CD4-positive, CD25-positive, alpha-beta regulatory T cell (primary cell): Measurements from ENCODE around the gene CLPTM1L. TPM values are rescaled to one million over a fixed set of nuclear protein-coding genes. Genes with fewer than 3 reads are reported as not detected.

Experiments
- ATAC-seq, 2 donors: fragments of 150-1000 bp; cut with Tn5 transposase; one replicate each; pipeline ENCODE4 v1.10.0; 2021; ENCODE audit warnings: low read depth in 2 of 2, moderate number of reproducible peaks in 2 of 2, moderate library complexity in 1 of 2
- DNase-seq, 3 donors: peaks; one replicate each; pipeline versions ENCODE4 v3.0.0 to v3.0.0-alpha.2; 2012 to 2022; ENCODE audit warnings: mixed read lengths in 1 of 3
- H3K27ac ChIP-seq: one replicate; pipeline ENCODE4 v1.7.0; 2013; ENCODE audit warnings: mild to moderate bottlenecking, low read length; ENCODE audit not compliant: insufficient read depth, poor library complexity, severe bottlenecking
- H3K27me3 ChIP-seq: one replicate; pipeline ENCODE4 v1.7.0; 2013; ENCODE audit warnings: low read length; ENCODE audit not compliant: control insufficient read depth, insufficient read depth
- H3K36me3 ChIP-seq: one replicate; pipeline ENCODE4 v1.7.0; 2013; ENCODE audit warnings: mild to moderate bottlenecking, low read length, moderate library complexity; ENCODE audit not compliant: control insufficient read depth, insufficient read depth
- H3K4me1 ChIP-seq: 2 replicates; pipeline ENCODE4 v1.7.0; 2013; ENCODE audit warnings: mild to moderate bottlenecking, low read length; ENCODE audit not compliant: insufficient read depth, control insufficient read depth, poor library complexity, severe bottlenecking
- H3K4me3 ChIP-seq: one replicate; pipeline ENCODE4 v1.7.0; 2013; ENCODE audit warnings: low read depth, mild to moderate bottlenecking, low read length, moderate library complexity
- H3K9me3 ChIP-seq, 2 experiments: 1 replicate in 1 of 2; 2 replicates in 1 of 2; pipeline ENCODE4 v1.7.0; 2013; ENCODE audit warnings: low read length in 2 of 2, mild to moderate bottlenecking in 1 of 2, moderate library complexity in 1 of 2; ENCODE audit not compliant: control insufficient read depth in 2 of 2
- H3K27ac Mint-ChIP-seq, 3 donors: one replicate each; pipeline ENCODE4 v1.8.0; 2020 to 2022; ENCODE audit warnings: mild to moderate bottlenecking in 3 of 3, mixed read lengths in 3 of 3, moderate library complexity in 2 of 3
- H3K27me3 Mint-ChIP-seq: one replicate; pipeline ENCODE4 v1.8.0; 2022; ENCODE audit warnings: mild to moderate bottlenecking, mixed read lengths
- H3K36me3 Mint-ChIP-seq: one replicate; pipeline ENCODE4 v1.8.0; 2020; ENCODE audit warnings: mixed read lengths
- H3K4me1 Mint-ChIP-seq, 4 donors: one replicate each; pipeline ENCODE4 v1.8.0; 2020 to 2022; ENCODE audit warnings: mixed read lengths in 4 of 4, mild to moderate bottlenecking in 1 of 4
- H3K4me3 Mint-ChIP-seq, 4 donors: one replicate each; pipeline ENCODE4 v1.8.0; 2020 to 2022; ENCODE audit warnings: mild to moderate bottlenecking in 4 of 4, mixed read lengths in 4 of 4, moderate library complexity in 3 of 4
- H3K9me3 Mint-ChIP-seq, 7 donors: one replicate each; pipeline ENCODE4 v1.8.0; 2020 to 2022; ENCODE audit warnings: mixed read lengths in 7 of 7, mild to moderate bottlenecking in 3 of 7, moderate library complexity in 2 of 7
- polyA plus RNA-seq, 4 donors: library from polyadenylated mRNA; unstranded; fragments of 300-500 nt; fragmentation: Illumina TruSeq; gene quantifications; one replicate each; pipeline ENCODE4 v1.2.3, GENCODE V29; 2021
- total RNA-seq: library from RNA; stranded (reverse); gene quantifications from one replicate; pipeline ENCODE4 v1.2.3, GENCODE V29; 2022

CLPTM1L gene
- total and polyA plus RNA-seq, 5 donors from 2014 or later, result 25.3 to 104 (median 58.8) TPM

DNA sequence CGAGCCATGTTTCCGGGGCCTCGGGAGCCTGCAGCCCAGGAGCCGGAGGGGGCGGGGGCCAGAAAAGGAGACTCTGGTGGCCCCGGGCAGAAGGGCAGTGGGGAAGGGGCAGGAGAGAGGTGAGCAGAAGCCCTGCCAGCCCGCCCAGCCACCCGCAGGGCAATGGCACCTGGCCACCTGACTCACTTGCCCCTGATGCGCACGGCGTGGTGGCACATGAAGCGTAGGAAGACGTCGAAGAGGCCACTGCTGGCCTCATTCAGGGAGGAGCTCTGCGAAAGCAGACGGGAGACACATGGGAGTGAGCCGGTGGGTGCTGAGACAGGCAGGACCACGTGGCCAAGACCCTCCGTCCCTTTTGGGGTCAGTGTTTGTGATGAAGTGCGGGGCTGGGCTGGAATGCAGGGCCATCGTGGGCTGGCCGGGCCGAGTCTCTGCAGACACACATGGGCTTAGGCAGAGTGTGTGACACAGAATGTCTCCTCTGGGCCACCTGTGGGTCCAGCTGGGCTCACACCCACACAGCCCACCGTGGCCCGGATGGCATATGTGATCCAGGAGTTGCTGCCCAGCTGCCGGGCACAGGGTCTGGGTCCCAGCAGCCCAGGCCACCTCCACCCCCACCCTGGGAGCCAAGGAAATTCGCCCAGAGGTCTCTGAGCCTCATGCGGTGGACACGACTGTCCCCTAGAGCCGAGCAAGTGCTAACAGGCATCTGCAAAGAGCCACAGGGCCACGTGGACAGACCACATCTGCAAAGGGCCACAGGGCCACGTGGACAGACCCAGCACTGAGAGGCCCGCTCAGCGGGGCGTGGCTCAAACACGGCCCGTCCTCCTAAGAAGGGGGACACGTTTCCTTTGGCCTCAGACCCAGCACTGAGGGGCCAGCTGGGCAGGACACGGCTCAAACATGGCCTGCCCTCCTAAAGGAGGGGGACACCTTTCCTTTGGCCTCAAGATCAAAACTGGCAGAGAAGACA lies 73.7 kb downstream of the CLPTM1L start:
- ATAC-seq, result no peak

GRCh38 chr5:1270426-1270825 lies 74.5 kb downstream of the CLPTM1L start:
- no peak overlapping the region for H3K4me3 ChIP-seq
- H3K4me3 Mint-ChIP-seq, result no peak overlapping the region
- H3K27ac Mint-ChIP-seq, result no peak overlapping the region
- H3K4me1 Mint-ChIP-seq, result peaks cover 0 to 11% (median 6%) of the 10 kb centered on the region in 4 donors
- H3K36me3 ChIP-seq, result no peaks in the 10 kb centered on the region
- no peaks in the 10 kb centered on the region for H3K27me3 ChIP-seq
- H3K36me3 Mint-ChIP-seq, result no peaks in the 10 kb centered on the region
- no peak overlapping the region for H3K27ac ChIP-seq
- no peaks in the 10 kb centered on the region for H3K27me3 Mint-ChIP-seq
- peaks cover 6% of the 10 kb centered on the region for H3K4me1 ChIP-seq
- DNase-seq (no peak), ATAC-seq (no peak)
- H3K9me3 ChIP-seq, result no peaks in the 10 kb centered on the region
- no peaks in the 10 kb centered on the region for H3K9me3 Mint-ChIP-seq

More for the DNA sequence above, 73.7 kb downstream of the CLPTM1L start:
- DNase-seq, result no peak
- no peaks in the 10 kb centered on the region for H3K9me3 Mint-ChIP-seq
- H3K36me3 ChIP-seq, result no peaks in the 10 kb centered on the region
- peaks cover 0 to 11% (median 6%) of the 10 kb centered on the region in 4 donors for H3K4me1 Mint-ChIP-seq
- no peaks in the 10 kb centered on the region for H3K9me3 ChIP-seq
- H3K27ac Mint-ChIP-seq, result no peak overlapping the region
- H3K27me3 ChIP-seq, result no peaks in the 10 kb centered on the region
- H3K4me3 ChIP-seq, result no peak overlapping the region
- no peaks in the 10 kb centered on the region for H3K27me3 Mint-ChIP-seq
- no peaks in the 10 kb centered on the region for H3K36me3 Mint-ChIP-seq
- no peak overlapping the region for H3K4me3 Mint-ChIP-seq
- H3K27ac ChIP-seq, result no peak overlapping the region
- peaks cover 6% of the 10 kb centered on the region for H3K4me1 ChIP-seq

DNA sequence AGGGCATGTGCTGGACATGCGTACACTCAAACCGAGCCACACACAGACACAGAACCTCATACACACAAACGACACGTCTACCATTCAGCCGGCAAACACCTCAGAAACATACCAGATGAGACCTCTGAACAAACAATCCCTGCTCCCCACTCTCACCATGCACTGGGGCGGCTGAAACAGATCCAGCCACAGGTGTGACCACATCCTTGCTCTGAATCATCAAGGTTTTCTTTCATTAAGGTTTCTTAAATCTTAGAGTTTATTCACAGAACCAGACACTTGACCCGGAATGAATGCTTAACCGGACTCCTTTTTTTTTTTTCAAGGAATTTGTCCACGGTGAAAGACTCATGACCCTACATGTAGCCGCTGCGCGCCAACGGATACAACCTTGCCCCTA lies 76.2 kb downstream of the CLPTM1L start:
- Histone ChIP-seq H3K27ac (no peak overlapping the region), H3K4me1 (peaks cover 6% of the 10 kb centered on the region), H3K36me3 (no peaks in the 10 kb centered on the region), H3K27me3 (no peaks in the 10 kb centered on the region), H3K4me3 (no peak overlapping the region), H3K9me3 (no peaks in the 10 kb centered on the region)
- ATAC-seq (peak; percentile 73 to 74), DNase-seq (peak in 2 of 3 donors; percentile 21 to 59)
- no peak overlapping the region for H3K27ac Mint-ChIP-seq
- no peaks in the 10 kb centered on the region for H3K36me3 Mint-ChIP-seq
- no peak overlapping the region for H3K4me3 Mint-ChIP-seq
- peaks cover 0 to 11% (median 6%) of the 10 kb centered on the region in 4 donors for H3K4me1 Mint-ChIP-seq
- H3K9me3 Mint-ChIP-seq, result no peaks in the 10 kb centered on the region
- H3K27me3 Mint-ChIP-seq, result no peaks in the 10 kb centered on the region

- H3K9me3 Mint-ChIP-seq, result no peaks in the 10 kb centered on the region
- no peak overlapping the region for H3K27ac ChIP-seq
- H3K27me3 ChIP-seq, result no peaks in the 10 kb centered on the region
- DNase-seq, result no peak
- peaks cover 6% of the 10 kb centered on the region for H3K4me1 ChIP-seq
- H3K27ac Mint-ChIP-seq, result no peak overlapping the region
- H3K4me3 Mint-ChIP-seq, result no peak overlapping the region
- no peak for ATAC-seq
- H3K9me3 ChIP-seq, result no peaks in the 10 kb centered on the region
- H3K36me3 Mint-ChIP-seq, result no peaks in the 10 kb centered on the region
- no peaks in the 10 kb centered on the region for H3K36me3 ChIP-seq
- H3K4me1 Mint-ChIP-seq, result peaks cover 0 to 11% (median 6%) of the 10 kb centered on the region in 4 donors
- no peak overlapping the region for H3K4me3 ChIP-seq
- H3K27me3 Mint-ChIP-seq, result no peaks in the 10 kb centered on the region
Observed at GRCh38 chr5:1268056-1268455, 76.8 kb downstream of the CLPTM1L start.

Other genes with a start within 250 kb of the CLPTM1L start
- 10.9 TPM for gene SLC12A7, start 233.0 kb downstream of the CLPTM1L start, total RNA-seq
- gene SLC12A7, start 233.0 kb downstream of the CLPTM1L start, polyA plus RNA-seq, result 10 to 100 TPM in 1 of 4 donors, 1 to 10 TPM in 3; 2.2 to 16.0 (median 6.8) TPM
- gene SLC6A19, start 143.5 kb downstream of the CLPTM1L start, total RNA-seq, result not detected
- not detected for gene SLC6A19, start 143.5 kb downstream of the CLPTM1L start, polyA plus RNA-seq
- gene SLC6A18, start 119.7 kb downstream of the CLPTM1L start, total RNA-seq, result not detected
- gene SLC6A18, start 119.7 kb downstream of the CLPTM1L start, polyA plus RNA-seq, result not detected
- gene TERT, start 50.0 kb downstream of the CLPTM1L start, total RNA-seq, result 0.22 TPM
- not detected for gene TERT, start 50.0 kb downstream of the CLPTM1L start, polyA plus RNA-seq
- gene SLC6A3, start 100.3 kb upstream of the CLPTM1L start, total RNA-seq, result not detected
- under 1 TPM in 1 of 4 donors, not detected in 3; 0.27 TPM for gene SLC6A3, start 100.3 kb upstream of the CLPTM1L start, polyA plus RNA-seq
- 34.7 TPM for gene LPCAT1, start 178.9 kb upstream of the CLPTM1L start, total RNA-seq
- 10 to 100 TPM; 21.4 to 29.6 (median 24.2) TPM for gene LPCAT1, start 178.9 kb upstream of the CLPTM1L start, polyA plus RNA-seq